K562 (cell line): Measurements from ENCODE around the gene EML6. TPM values are rescaled to one million over a fixed set of nuclear protein-coding genes. Genes with fewer than 3 reads are reported as not detected.

Experiments
- MAFG ChIP-seq: fragments of 450-650 bp; conservative IDR thresholded peaks from 2 replicates; pipeline ENCODE4 v1.6.1; 2016; ENCODE audit warnings: missing genetic modification characterization, missing compliant biosample characterization
- PHTF2 ChIP-seq: fragments of 250-450 bp; sonication (Bioruptor Pico); IDR thresholded peaks from 2 replicates; pipeline ENCODE4 v1.5.0; 2021; ENCODE audit warnings: mild to moderate bottlenecking
- PTRF ChIP-seq: fragments of 450-650 bp; IDR thresholded peaks from 2 replicates; pipeline ENCODE4 v1.6.1; 2016; ENCODE audit warnings: mild to moderate bottlenecking, missing genetic modification characterization, missing compliant biosample characterization
- SIRT6 ChIP-seq: IDR thresholded peaks from one replicate; pipeline ENCODE4 v1.6.1; 2012; ENCODE audit warnings: low read depth, mild to moderate bottlenecking, control low read depth, inconsistent platforms, low read length, moderate library complexity
- ZNF407 ChIP-seq: fragments of 450-650 bp; IDR thresholded peaks from 2 replicates; pipeline ENCODE4 v1.6.1; 2016; ENCODE audit warnings: low read depth
- ZNF592 ChIP-seq: fragments of 450-650 bp; IDR thresholded peaks from 2 replicates; pipeline ENCODE4 v1.6.1; 2017; ENCODE audit warnings: antibody characterized with exemption, mild to moderate bottlenecking
- ZNF75A ChIP-seq: fragments of 450-650 bp; formaldehyde crosslinking; IDR thresholded peaks from 2 replicates; pipeline ENCODE4 v1.4.0; 2020; ENCODE audit warnings: mild to moderate bottlenecking
- ZNF76 ChIP-seq: fragments of 250-450 bp; sonication (Bioruptor Pico); IDR thresholded peaks from 2 replicates; pipeline ENCODE4 v1.4.0; 2020; ENCODE audit warnings: mild to moderate bottlenecking, moderate library complexity, borderline replicate concordance
- polyA plus RNA-seq, 8 experiments: library from polyadenylated mRNA; depleted of rRNA in 4 of 8; stranded (reverse) in 5 of 8; unstranded in 3 of 8; fragments of >200 nt; fragmentation: Nextera tagmentation in 2 of 8; fragmentation: Illumina TruSeq in 1 of 8; extraction: Ambion mirVana in 2 of 8; extraction: Trizol in 1 of 8; gene quantifications; 2 replicates each; pipeline versions ENCODE4 v1.2.1 to v1.2.3, GENCODE V29; 2011 to 2014; ENCODE audit warnings: inconsistent platforms in 1 of 8, missing spikeins in 1 of 8
- total RNA-seq, 7 experiments: library from RNA; depleted of rRNA in 6 of 7; stranded (reverse); fragments of >200 nt in 6 of 7; fragmentation: Illumina TruSeq in 2 of 7; extraction: Trizol in 2 of 7; gene quantifications; 2 replicates each; pipeline versions ENCODE4 v1.2.1 to v1.2.3, GENCODE V29; 2011 to 2021; ENCODE audit warnings: low replicate concordance in 1 of 7

EML6 gene
- total and polyA plus RNA-seq, 9 of the 15 experiments (the other 6 are each of a cell fraction or from before 2014, with no cell fraction given), result 0.07 to 0.56 (median 0.25) TPM

DNA sequence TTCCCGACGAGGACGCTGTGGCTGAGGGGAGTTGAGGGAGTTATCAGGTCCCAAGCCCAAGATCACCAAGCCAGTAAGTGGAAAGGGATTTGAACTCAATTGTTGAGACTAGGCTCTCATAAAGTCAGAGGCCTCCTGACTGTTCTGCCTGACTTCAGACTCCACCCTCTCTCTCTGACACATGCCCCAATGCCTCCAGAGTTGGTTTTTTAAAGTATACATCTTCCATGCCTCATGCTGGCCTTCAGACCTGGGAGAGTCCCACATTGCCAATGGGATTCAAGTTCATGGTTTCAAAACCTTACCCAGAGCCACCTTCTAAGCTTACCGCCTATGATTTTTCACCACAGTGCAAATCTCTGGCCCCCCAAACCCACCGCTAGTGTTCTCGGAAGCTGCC lies 226.0 kb downstream of the EML6 start (continued):
- TF ChIP-seq ZNF407 (no peak), ZNF76 (no peak), ZNF75A (no peak), PTRF (tag) (no peak), SIRT6 (no peak), PHTF2 (CRISPR knock-in tag) (no peak), ZNF592 (no peak), MAFG (no peak)
